ENCODE results near the gene THADA.

GRCh38 chr2:43207553-43208300 lies 388.1 kb downstream of the THADA start:
- TF ChIP-seq CTCF (IDR thresholded peaks at IDR 0.05): no peak
- no peak for TF ChIP-seq POLR2A (IDR thresholded peaks at IDR 0.05)
- no peak for TF ChIP-seq EP300 (IDR thresholded peaks at IDR 0.05)
- no peak for TF ChIP-seq POLR2AphosphoS5 (IDR thresholded peaks at IDR 0.05)

All from suprapubic skin (tissue), 4 donors.